Measurements from ENCODE around the gene MAST1.

DNA sequence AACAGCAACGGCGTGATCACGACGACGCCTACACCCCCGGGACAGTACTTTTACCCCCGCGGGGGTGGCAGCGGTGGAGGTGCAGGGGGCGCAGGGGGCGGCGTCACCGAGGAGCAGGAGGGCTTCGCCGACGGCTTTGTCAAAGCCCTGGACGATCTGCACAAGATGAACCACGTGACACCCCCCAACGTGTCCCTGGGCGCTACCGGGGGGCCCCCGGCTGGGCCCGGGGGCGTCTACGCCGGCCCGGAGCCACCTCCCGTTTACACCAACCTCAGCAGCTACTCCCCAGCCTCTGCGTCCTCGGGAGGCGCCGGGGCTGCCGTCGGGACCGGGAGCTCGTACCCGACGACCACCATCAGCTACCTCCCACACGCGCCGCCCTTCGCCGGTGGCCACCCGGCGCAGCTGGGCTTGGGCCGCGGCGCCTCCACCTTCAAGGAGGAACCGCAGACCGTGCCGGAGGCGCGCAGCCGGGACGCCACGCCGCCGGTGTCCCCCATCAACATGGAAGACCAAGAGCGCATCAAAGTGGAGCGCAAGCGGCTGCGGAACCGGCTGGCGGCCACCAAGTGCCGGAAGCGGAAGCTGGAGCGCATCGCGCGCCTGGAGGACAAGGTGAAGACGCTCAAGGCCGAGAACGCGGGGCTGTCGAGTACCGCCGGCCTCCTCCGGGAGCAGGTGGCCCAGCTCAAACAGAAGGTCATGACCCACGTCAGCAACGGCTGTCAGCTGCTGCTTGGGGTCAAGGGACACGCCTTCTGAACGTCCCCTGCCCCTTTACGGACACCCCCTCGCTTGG, 46.1 kb upstream of the MAST1 start:
- TF ChIP-seq, protein P1, sequence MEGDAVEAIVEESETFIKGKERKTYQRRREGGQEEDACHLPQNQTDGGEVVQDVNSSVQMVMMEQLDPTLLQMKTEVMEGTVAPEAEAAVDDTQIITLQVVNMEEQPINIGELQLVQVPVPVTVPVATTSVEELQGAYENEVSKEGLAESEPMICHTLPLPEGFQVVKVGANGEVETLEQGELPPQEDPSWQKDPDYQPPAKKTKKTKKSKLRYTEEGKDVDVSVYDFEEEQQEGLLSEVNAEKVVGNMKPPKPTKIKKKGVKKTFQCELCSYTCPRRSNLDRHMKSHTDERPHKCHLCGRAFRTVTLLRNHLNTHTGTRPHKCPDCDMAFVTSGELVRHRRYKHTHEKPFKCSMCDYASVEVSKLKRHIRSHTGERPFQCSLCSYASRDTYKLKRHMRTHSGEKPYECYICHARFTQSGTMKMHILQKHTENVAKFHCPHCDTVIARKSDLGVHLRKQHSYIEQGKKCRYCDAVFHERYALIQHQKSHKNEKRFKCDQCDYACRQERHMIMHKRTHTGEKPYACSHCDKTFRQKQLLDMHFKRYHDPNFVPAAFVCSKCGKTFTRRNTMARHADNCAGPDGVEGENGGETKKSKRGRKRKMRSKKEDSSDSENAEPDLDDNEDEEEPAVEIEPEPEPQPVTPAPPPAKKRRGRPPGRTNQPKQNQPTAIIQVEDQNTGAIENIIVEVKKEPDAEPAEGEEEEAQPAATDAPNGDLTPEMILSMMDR (IDR thresholded peaks at IDR 0.05; ENCODE audit: poor library complexity) = no peak
- TF ChIP-seq EZH2 (IDR thresholded peaks at IDR 0.05; ENCODE audit: borderline replicate concordance) (no peak), EZH2phosphoT487 (IDR thresholded peaks at IDR 0.05; ENCODE audit: low read depth, severe bottlenecking, unreplicated experiment) (peak; percentile 40)

Data from hepatocyte (in vitro differentiated cells).